RWPE1 (cell line): Measurements from ENCODE around the gene CAPG.
A peak's percentile ranks its signal among the peaks of the same experiment; 100 is the strongest.
"Not testable (repeated sequence)": the region's sequence is repeated elsewhere in the genome, so short reads cannot be mapped to it uniquely, and the experiment has no call there.

Experiments
- CTCF ChIA-PET: fragments of 350-600 bp; sonication (Branson Sonifier 250); formaldehyde crosslinking; extraction: SDS; loops from one replicate; lab custom pipeline; 2021; lab: Yijun Ruan, JAX
- POLR2A ChIA-PET: fragments of 400-600 bp; formaldehyde crosslinking; extraction: SDS; loops from one replicate; lab custom pipeline; 2020; ENCODE audit warnings: antibody characterized with exemption; ENCODE audit not compliant: low non-redundant PET; lab: Yijun Ruan, JAX
- DNase-seq: peaks from one replicate; pipeline ENCODE4 v3.0.0; 2012; ENCODE audit warnings: low spot score
- H3K27ac ChIP-seq: fragments of 450-650 bp; 2 replicates; pipeline ENCODE4 v1.5.1; 2017
- TF ChIP-seq, protein P1 (sequence below): fragments of 450-650 bp; conservative IDR thresholded peaks from 2 replicates; pipeline ENCODE4 v1.5.1; 2017; ENCODE audit warnings: low read depth, mild to moderate bottlenecking

Gene CAPG

DNA sequence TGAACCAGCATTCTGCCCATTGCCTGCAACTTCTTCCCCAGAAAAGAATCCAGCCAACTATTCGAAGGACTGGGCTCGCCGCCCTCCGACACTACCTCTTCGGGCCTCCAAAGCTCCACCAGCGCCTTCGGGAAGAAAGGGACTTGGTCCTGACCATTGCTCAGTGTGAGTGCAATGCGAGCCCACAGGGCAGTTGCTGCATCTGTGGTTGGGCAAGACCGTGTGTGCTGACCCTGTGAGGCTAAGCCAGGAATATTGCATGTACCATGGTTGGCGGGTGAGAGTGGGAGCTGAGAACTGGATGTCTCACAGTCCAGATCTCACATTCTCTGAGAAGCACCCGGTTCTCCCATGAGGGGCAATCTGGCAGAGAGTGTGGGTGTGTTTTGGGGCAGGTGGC lies 39.1 kb downstream of the CAPG start:
- TF ChIP-seq, protein P1, sequence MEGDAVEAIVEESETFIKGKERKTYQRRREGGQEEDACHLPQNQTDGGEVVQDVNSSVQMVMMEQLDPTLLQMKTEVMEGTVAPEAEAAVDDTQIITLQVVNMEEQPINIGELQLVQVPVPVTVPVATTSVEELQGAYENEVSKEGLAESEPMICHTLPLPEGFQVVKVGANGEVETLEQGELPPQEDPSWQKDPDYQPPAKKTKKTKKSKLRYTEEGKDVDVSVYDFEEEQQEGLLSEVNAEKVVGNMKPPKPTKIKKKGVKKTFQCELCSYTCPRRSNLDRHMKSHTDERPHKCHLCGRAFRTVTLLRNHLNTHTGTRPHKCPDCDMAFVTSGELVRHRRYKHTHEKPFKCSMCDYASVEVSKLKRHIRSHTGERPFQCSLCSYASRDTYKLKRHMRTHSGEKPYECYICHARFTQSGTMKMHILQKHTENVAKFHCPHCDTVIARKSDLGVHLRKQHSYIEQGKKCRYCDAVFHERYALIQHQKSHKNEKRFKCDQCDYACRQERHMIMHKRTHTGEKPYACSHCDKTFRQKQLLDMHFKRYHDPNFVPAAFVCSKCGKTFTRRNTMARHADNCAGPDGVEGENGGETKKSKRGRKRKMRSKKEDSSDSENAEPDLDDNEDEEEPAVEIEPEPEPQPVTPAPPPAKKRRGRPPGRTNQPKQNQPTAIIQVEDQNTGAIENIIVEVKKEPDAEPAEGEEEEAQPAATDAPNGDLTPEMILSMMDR, result no peak
- no peak for DNase-seq
- no peak overlapping the region for H3K27ac ChIP-seq
- POLR2A ChIA-PET, result interaction anchor here (1.5 kb wide), 1 partner anchor 17 kb away, joined by 4 read pairs; the partner anchor contains the start of genes ELMOD3 and RETSAT
- CTCF ChIA-PET, result no interaction called here

GRCh38 chr2:85369500-85369899 lies 40.7 kb downstream of the CAPG start:
- CTCF ChIA-PET, result interaction anchor here (0.7 kb wide), 1 partner anchor 9 kb away, joined by 3 read pairs; no protein-coding TSS in a partner anchor
- POLR2A ChIA-PET, result no interaction called here
- no peak overlapping the region; the same call in 1 of the 2 replicates for H3K27ac ChIP-seq
- no peak for DNase-seq
- TF ChIP-seq, protein P1, result no peak

DNA sequence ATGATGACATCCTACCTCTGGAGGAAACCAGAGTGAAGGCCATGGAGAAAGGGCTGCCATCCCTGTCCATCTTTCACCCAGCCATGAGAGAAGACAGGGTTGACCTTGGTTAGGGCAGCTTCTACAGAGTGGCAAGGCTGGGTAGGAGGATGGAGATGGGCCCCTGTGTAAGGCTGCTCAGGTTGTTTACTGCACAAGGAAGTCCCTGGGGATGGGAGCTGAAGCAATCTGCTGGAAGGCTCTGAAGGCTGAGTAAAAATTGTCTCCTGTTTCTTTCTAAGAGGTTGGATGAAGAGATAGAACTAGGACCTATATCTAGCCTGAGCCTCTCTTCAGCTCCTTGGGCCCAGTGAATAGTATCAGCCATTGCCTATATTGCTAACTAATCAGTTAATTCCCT lies 41.2 kb downstream of the CAPG start:
- TF ChIP-seq, protein P1, result no peak
- CTCF ChIA-PET, result interaction anchor here (0.7 kb wide), 1 partner anchor 8 kb away, joined by 3 read pairs; no protein-coding TSS in a partner anchor
- no peak for DNase-seq
- no peak overlapping the region for H3K27ac ChIP-seq
- POLR2A ChIA-PET, result no interaction called here

- no peak for DNase-seq
- CTCF ChIA-PET, result no interaction called here
- no peak overlapping the region for H3K27ac ChIP-seq
- POLR2A ChIA-PET, result interaction anchor here (0.6 kb wide), 1 partner anchor 40 kb away, joined by 3 read pairs; no protein-coding TSS in a partner anchor
- TF ChIP-seq, protein P1, result no peak
Observed at GRCh38 chr2:85367180-85367579, 43.0 kb downstream of the CAPG start.

DNA sequence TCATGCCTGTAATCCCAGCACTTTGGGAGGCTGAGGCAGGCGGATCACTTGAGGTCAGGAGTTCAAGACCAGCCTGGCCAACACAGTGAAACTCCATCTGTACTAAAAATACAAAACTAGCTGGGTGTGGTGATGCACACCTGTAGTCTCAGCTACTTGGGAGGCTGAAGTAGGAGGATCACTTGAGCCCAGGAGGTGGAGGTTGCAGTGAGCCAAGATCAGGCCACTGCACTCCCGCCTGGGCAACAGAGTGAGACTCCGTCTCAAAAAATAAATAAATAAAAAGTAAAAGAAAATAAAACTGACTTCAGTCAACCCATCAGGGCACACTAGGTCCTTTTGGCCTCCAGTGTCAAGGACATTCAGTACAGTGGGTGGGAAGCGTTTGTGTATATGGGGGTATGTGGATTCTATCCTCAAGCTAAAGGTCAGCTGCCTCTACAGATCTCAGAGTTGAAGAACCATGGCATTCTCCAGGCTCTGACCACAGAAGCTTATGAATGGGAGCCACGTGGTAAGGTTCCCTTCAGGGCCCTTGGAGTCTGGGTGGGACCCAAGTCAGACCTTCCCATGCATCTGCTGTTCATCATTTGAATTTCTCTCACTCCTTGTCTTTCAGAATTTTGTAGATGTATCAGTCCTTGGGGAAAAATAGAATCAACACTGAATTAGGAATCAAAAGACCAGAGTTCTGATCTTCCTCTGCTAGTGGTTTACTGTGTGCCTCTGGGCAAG lies 47.3 kb downstream of the CAPG start:
- POLR2A ChIA-PET, DNase-seq, CTCF ChIA-PET, H3K27ac ChIP-seq: not testable (repeated sequence)

DNA sequence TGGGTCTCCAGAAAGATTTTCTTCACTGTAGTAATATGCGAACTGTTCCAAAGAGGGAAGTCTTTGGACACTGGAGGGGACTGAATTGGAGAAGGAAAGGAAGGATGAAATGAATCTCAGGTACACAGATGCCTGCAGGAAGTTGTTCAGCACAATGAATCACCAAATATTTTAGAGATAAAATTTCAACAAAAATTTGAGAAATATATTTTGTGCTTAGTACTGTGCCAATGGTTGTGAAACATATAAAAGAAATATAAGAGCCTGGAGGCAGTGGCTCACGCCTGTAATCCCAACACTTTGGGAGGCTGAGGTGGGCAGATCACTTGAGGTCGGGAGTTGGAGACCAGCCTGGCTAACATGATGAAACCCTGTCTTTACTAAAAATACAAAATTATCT lies 52.4 kb downstream of the CAPG start:
- ChIA-PET CTCF (no interaction called here), POLR2A (no interaction called here)
- no peak for DNase-seq
- TF ChIP-seq, protein P1, result no peak
- H3K27ac ChIP-seq, result peak overlapping the region; percentile 70

DNA sequence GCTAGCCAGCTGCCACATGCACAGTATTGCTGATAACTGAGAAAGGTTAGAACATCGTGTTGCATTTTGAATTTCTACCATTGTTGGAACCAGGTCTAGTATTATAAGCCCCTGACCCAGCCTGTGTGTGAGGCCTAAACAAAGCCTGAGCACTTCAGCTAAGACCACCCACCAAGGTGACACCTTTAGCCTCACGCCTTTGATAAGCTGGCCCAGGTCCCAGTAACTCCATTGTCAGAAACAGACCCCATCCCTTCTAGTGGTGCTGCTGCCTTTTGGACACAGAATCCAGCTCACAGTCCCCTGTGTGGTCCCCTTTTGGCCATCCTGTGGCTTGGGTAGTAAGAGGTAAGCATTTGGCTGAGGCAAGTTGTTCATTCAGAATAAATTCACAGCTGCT lies 54.0 kb downstream of the CAPG start:
- CTCF ChIA-PET, result interaction anchor here (0.5 kb wide), 1 partner anchor 45 kb away, joined by 4 read pairs; no protein-coding TSS in a partner anchor
- POLR2A ChIA-PET, result no interaction called here
- DNase-seq, result no peak
- peak overlapping the region; percentile 22 for H3K27ac ChIP-seq
- TF ChIP-seq, protein P1, result no peak
